ENCODE results near the gene REPS2.

The REPS2 gene

DNA sequence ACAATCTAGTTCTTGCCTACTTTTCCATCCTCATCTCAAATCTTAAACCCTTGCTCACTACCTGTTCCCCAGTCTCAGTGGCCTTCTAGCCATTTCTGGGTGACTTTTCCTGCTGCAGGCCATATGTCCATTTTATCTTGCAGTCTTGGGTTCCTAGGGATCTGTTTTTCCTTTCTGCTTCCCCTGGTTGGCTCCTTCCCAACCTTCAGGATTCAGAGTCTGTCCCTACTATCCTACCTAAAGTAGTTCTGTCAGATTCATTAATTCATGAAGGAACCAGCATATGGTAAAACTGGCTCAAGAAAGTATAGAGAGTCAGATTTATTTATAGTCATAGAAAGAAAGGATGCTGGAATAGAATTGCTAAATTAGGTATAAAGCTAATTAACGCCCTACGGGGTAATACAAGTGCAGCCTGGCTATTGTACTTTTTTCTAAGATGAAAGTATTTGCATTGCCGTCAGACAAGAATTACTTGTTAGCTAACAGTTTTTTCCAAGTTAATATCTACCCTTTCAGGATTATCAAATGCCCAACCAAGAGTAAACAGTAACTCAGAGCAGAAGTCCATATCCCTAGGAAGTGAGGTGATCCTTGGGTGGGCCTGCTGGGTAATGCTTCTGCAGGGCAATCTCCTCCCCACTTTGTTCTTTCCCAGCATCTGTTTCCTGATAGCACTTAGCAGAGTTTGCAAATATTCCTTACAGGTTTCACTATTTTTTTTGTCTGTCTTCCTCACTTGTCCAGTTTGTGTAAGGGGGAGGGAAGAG, 63.6 kb downstream of the REPS2 start:
- H3K4me3 Mint-ChIP-seq: no peak overlapping the region
- no peaks in the 10 kb centered on the region for H3K9me3 Mint-ChIP-seq
- H3K27me3 Mint-ChIP-seq: no peaks in the 10 kb centered on the region
- H3K36me3 Mint-ChIP-seq: no peaks in the 10 kb centered on the region
- H3K27ac Mint-ChIP-seq: no peak overlapping the region
- no peaks in the 10 kb centered on the region for H3K4me1 Mint-ChIP-seq

DNA sequence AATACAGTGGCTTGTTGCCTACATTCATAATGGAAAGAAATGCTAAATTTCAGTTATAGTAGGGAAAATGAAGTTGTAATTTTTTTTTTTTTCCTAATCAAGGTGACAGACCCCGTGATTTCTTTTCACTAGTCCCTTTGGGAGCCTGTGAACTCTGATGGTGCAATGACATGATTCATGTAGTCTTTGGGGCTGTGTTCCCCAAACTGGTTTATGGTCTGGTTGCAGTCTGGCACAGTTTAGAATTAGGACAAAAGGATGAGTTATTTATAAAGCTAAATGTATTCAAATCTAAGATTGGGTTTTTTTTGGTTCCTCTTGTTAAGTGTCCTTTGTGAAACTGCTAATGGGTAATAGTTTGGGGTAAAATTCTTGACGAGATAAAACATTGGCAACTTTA, 66.0 kb downstream of the REPS2 start:
- no peak overlapping the region for H3K27ac Mint-ChIP-seq
- no peaks in the 10 kb centered on the region for H3K27me3 Mint-ChIP-seq
- H3K4me1 Mint-ChIP-seq: no peaks in the 10 kb centered on the region
- H3K4me3 Mint-ChIP-seq: no peak overlapping the region
- H3K36me3 Mint-ChIP-seq: no peaks in the 10 kb centered on the region
- no peaks in the 10 kb centered on the region for H3K9me3 Mint-ChIP-seq

DNA sequence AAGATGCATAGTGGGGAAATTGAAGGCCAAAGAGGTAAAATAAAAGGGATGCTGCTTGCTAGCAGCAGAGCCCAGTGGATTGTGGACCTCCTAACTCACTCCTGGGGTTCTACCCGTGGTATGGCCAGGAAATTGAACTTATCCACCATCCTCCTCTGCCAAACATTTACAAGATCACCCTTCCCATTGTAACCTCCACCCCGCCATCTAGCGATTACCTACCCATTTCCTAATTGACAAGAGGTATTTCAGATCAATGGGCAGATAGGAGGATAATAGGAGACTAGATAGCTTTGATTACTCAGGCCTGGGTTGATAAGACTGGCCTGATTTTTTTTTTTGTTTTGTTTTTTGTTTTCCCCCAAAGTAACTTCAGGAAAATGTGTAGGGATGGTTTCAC, 67.8 kb downstream of the REPS2 start:
- Mint-ChIP-seq H3K4me1 (no peaks in the 10 kb centered on the region), H3K9me3 (no peaks in the 10 kb centered on the region), H3K4me3 (no peak overlapping the region), H3K27me3 (no peaks in the 10 kb centered on the region), H3K27ac (no peak overlapping the region), H3K36me3 (no peaks in the 10 kb centered on the region)

DNA sequence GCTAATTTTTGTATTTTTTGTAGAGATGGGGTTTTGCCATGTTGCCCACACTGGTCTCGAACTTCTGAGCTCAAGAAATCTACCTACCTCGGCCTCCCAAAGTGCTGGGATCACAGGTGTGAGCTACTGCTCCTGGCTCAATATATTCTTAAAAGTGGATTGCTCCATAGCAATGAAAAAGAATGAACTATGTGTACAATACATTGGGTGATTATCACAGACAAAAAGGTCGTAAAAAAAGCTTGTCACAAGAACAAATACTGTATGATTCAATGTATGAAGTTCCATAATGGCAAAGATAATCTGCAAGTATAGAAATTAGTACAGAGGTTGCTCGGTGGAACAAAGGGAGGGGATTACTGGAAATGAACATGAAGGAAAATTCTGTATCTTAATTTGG, 70.7 kb downstream of the REPS2 start:
- Mint-ChIP-seq H3K27ac (no peak overlapping the region), H3K9me3 (no peaks in the 10 kb centered on the region), H3K36me3 (no peaks in the 10 kb centered on the region), H3K4me1 (no peaks in the 10 kb centered on the region), H3K27me3 (no peaks in the 10 kb centered on the region), H3K4me3 (no peak overlapping the region)

DNA sequence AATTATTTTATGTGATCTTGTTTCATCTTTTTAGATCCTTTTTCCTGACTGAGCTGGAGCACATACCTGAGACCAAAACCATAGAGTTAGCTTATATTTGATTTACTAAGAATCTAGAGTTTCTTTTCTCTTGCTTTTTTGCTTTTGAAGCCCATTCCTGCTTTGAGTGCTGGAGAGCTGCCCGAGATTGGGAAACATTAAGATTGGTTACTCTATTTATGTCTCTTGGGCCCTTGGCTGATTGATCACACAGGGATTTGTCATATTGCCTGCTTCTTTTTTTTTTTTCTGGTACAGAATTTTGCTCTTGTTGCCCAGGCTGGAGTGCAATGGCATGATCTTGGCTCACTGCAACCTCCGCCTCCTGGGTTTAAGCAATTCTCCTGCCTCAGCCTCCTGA, 73.9 kb downstream of the REPS2 start:
- Mint-ChIP-seq H3K36me3 (no peaks in the 10 kb centered on the region), H3K9me3 (no peaks in the 10 kb centered on the region), H3K27ac (no peak overlapping the region), H3K4me1 (no peaks in the 10 kb centered on the region), H3K4me3 (no peak overlapping the region), H3K27me3 (no peaks in the 10 kb centered on the region)

DNA sequence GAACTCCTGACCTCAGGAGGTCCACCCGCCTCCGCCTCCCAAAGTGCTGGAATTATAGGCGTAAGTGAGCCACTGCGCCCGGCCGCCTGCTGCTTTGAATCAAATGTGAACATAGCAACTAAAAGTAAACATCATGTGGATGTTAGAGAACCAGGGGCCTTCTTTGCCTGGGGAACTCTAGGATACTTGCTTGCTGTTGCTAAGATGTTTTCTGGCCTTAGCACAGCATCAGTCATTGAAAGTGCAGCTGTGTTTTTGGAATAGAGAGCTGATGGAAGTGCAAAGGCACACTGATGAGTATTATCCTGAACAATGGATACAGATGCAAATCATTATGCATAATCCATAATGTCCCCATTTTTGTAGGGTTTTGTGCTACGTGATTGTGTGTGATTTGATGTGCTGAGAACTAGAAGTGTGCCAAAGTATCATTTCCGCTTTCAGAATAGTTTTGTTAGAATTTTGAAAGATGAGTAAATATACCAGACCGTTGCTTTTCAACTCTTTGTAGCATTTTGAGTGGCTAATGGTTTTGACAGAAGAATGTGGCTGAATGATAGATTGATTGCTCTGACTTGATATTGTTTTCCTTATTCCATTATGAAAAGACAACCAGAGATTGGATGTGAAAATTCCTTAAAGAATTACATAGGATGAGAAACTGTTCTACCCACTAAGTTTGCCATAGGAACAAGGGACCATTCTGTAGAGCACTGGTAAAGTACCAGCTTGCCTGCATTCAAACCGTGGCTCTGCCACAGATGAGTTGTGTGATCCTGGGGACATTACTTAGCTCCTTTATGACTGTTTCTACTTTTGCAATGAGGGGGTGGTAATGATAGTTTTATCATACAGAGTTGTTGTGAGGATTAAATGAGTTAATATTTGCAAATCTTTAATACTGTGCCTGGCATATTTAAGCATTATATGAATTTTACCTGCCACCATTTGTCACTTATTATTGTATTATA, 74.7 kb downstream of the REPS2 start:
- H3K27me3 Mint-ChIP-seq: no peaks in the 10 kb centered on the region
- no peaks in the 10 kb centered on the region for H3K4me1 Mint-ChIP-seq
- H3K9me3 Mint-ChIP-seq: no peaks in the 10 kb centered on the region
- no peak overlapping the region for H3K4me3 Mint-ChIP-seq
- no peak overlapping the region for H3K27ac Mint-ChIP-seq
- H3K36me3 Mint-ChIP-seq: no peaks in the 10 kb centered on the region

DNA sequence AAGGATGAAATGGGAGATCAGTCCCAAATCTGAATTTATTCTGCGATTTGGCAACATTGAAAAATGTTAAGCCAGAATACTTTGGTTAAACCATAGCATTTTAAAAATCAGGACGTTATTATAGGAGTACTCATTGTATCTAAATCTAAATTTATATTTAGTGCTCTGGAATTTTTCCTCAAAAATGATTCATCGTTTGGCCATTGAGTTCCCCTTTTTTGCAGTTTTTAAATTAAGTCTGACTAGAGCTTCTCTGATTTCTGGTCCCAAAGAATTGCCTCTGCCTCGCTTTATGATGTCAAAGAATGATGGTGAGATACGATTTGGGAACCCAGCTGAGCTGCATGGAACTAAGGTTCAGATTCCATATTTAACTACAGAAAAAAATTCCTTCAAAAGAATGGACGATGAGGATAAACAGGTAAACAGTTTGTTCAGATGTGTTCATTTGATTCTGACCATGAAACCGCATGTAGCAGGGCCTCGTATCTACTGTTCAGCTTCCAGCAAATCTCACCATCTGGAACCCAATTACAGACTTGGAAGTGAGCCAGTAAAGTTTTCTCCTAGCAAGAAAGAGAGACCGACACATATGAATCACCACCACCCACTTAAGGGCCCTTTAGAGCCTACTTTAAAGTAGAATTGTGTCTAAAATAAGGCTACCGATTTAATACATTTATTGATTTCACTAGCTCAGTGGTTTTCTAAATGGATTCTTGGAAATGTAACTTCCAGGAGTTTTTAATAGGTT, 75.6 kb downstream of the REPS2 start:
- Mint-ChIP-seq H3K4me3 (no peak overlapping the region), H3K36me3 (no peaks in the 10 kb centered on the region), H3K9me3 (no peaks in the 10 kb centered on the region), H3K27me3 (no peaks in the 10 kb centered on the region), H3K4me1 (no peaks in the 10 kb centered on the region), H3K27ac (no peak overlapping the region)

DNA sequence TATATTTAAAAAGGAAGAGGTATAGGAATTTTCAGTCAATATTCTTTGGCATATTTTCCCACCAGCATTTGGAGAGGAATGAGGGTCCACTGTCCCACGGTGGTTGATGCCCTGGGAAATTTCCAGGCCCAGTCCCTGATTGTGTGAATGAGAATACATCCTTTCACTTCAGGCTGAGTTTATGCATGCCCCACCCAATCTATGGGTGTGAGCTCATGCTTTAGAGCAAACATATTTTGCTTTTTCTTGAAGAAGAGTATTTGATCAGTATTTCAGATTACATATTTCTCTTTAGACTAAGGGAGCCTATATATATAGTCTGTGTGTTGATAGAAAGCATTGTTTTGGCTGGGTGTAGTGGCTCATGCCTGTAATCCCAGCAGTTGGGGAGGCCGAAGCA, 77.2 kb downstream of the REPS2 start:
- no peaks in the 10 kb centered on the region for H3K36me3 Mint-ChIP-seq
- no peaks in the 10 kb centered on the region for H3K27me3 Mint-ChIP-seq
- H3K4me3 Mint-ChIP-seq: no peak overlapping the region
- H3K4me1 Mint-ChIP-seq: no peaks in the 10 kb centered on the region
- H3K9me3 Mint-ChIP-seq: no peaks in the 10 kb centered on the region
- H3K27ac Mint-ChIP-seq: no peak overlapping the region

DNA sequence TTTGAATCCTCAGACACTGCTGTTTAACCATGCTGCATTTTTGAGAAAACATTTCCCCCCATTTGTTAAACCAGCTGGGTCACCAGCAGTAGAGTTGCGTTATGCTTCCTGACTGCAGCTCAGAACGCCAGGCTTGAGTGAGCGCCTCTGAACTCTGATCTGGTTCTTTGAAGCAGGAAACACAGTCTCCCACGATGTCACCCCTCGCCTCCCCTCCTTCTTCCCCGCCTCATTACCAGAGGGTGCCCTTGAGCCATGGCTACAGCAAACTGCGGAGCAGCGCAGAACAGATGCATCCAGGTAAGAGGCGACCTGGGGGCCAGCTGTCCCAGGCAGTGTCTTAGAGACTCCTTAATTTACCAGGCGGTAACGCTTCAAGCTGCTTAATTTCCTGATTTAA, 78.4 kb downstream of the REPS2 start:
- Mint-ChIP-seq H3K4me3 (no peak overlapping the region), H3K27me3 (no peaks in the 10 kb centered on the region), H3K4me1 (no peaks in the 10 kb centered on the region), H3K9me3 (no peaks in the 10 kb centered on the region), H3K36me3 (no peaks in the 10 kb centered on the region), H3K27ac (no peak overlapping the region)

DNA sequence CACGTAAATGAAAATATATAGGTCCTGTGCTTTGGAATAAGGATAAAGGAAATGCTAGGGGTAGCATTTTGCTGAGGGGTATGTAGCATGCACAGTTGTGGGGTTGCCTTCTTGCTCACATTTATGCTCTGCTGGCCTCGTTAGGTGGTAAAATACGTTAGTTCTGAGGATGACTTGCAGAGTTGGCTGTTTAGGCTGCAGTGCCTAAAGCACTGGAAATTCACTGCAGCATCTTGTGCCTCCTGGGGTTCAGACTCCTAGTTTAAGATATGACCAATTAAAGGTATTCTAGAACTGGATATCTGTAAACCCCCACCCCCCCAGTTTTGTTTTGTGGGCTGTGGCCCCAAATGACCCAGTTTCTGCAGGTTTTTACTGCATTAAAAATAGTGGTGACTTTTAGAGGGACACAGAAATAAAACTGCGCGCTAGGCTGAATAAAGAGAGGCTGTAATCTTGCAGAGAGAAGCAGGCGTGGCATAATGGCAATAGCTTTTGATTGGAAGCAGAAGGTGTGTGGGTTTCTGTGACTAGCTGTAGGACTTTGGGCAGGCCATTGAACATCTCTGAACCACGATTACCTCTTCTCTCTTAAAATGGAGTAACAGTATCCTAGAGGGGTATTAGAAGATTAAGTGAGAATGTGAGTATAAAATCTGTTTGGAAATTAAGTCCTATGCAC, 79.3 kb downstream of the REPS2 start:
- Mint-ChIP-seq H3K27me3 (no peaks in the 10 kb centered on the region), H3K9me3 (no peaks in the 10 kb centered on the region), H3K4me3 (no peak overlapping the region), H3K36me3 (no peaks in the 10 kb centered on the region), H3K27ac (no peak overlapping the region), H3K4me1 (no peaks in the 10 kb centered on the region)

DNA sequence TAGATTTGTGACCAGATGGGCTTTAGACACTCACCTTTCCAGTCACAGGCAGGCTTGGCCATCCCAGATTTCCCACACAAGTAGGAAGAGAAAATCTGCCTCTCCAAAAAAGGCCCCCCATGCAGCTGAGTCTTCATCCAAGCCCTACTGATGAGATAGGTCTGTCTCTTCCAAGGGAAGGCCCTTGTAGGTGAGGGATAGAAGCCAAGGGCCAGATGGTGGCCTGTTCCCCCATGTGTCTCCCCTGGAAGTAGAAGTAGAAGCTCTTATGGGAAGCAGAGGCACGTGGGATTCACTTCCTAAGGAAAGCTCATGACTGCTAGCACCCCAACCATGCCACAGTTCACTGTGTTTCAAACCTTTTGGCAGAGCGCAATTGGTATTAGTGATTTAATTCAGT, 81.5 kb downstream of the REPS2 start:
- no peaks in the 10 kb centered on the region for H3K9me3 Mint-ChIP-seq
- no peak overlapping the region for H3K27ac Mint-ChIP-seq
- no peaks in the 10 kb centered on the region for H3K27me3 Mint-ChIP-seq
- H3K36me3 Mint-ChIP-seq: no peaks in the 10 kb centered on the region
- H3K4me3 Mint-ChIP-seq: no peak overlapping the region
- no peaks in the 10 kb centered on the region for H3K4me1 Mint-ChIP-seq

DNA sequence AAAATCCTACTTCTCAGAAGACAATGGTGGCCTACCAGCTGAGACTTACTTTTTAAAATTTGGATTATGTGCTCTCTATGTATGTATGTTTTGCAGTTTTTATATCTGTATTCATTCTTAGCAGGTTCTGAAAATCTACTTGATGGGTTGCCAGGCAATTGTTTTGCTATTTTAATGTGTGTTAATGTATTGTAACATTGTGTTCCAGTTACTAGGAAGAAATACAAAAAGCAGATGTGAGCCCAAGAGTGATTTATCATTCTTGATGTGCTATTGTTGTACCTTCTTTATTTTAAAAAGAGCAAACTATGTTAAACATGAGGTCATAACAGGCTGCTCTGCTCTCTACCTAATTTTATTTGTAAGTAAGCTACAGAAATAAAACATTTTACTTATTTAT, 81.9 kb downstream of the REPS2 start:
- Mint-ChIP-seq H3K27ac (no peak overlapping the region), H3K27me3 (no peaks in the 10 kb centered on the region), H3K36me3 (no peaks in the 10 kb centered on the region), H3K9me3 (no peaks in the 10 kb centered on the region), H3K4me1 (no peaks in the 10 kb centered on the region), H3K4me3 (no peak overlapping the region)

DNA sequence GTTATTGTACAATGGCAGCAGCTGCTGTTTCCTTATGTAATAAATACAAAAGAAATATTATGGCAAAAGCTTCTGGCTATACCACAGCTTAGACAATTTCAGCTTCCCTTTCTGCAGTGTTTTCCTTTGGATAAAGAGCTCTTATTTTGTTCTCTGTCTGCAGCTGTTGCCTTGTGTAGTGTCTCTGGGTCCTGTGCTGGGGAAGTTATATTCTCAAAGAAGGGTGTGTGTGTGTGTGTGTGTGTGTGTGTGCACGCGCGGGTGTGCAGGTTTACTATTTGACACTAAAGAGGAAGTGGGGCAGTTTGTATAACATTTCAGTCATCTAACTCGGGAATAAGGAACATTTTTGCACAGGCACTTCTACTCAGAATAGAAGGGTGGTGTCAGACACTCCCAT, 83.6 kb downstream of the REPS2 start:
- no peaks in the 10 kb centered on the region for H3K27me3 Mint-ChIP-seq
- no peaks in the 10 kb centered on the region for H3K4me1 Mint-ChIP-seq
- H3K36me3 Mint-ChIP-seq: no peaks in the 10 kb centered on the region
- H3K4me3 Mint-ChIP-seq: no peak overlapping the region
- H3K27ac Mint-ChIP-seq: no peak overlapping the region
- no peaks in the 10 kb centered on the region for H3K9me3 Mint-ChIP-seq

DNA sequence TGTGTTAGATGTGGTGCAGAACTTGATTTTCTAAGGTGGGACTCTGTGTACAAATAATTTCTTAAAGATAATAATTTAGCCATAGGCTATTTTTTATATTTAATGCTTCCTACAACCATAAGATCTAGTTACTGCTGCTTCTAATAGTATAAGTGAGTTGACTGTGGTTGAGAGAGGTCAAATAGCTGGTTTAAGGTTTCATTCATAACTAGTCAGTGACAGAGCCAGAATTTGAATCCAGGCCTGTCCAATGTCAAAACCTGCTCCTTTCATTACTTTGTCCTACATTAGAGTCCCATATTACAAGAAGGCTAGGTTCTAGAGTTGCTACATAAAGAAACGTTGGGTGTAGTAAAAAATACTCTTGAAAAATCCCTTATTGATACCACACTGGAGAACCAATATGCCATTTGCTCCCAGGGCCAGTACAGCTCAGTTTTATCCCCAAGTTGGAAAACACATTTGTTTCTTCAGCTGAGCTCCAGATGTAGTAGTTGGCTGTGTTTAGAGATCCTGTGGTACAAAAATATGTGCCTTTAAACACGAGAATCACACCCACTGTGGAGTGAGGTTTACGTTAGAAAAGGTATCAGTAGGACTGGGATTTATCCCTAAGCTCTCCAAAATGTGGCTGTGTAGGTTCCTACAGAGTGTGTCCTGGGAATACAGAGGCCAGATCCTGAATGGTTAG, 84.3 kb downstream of the REPS2 start:
- Mint-ChIP-seq H3K27me3 (no peaks in the 10 kb centered on the region), H3K27ac (no peak overlapping the region), H3K4me1 (no peaks in the 10 kb centered on the region), H3K9me3 (no peaks in the 10 kb centered on the region), H3K4me3 (no peak overlapping the region), H3K36me3 (no peaks in the 10 kb centered on the region)

DNA sequence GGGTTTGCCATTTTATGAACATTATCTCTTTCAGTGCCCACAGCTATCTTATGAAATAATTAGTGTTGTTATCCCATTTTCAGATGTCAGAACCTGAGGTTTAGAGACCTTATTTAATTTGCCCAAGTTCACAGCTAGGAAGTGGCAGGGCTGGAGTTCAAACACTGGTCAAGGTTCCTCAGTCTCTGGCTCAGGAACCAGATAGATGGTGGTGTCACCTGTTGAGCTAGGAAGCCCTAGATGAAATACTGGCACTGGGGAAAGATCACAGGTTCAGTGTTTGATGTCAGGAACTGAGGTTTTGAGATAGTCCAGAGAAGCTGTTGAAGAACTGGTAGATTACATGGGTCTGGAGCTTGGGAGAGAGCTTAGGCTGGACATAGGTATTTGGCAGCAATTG, 85.4 kb downstream of the REPS2 start:
- Mint-ChIP-seq H3K27ac (no peak overlapping the region), H3K4me3 (no peak overlapping the region), H3K9me3 (no peaks in the 10 kb centered on the region), H3K36me3 (no peaks in the 10 kb centered on the region), H3K4me1 (no peaks in the 10 kb centered on the region), H3K27me3 (no peaks in the 10 kb centered on the region)
